ENCODE data around the gene RNF175. TPM values are rescaled to one million over a fixed set of nuclear protein-coding genes. Genes with fewer than 3 reads are reported as not detected.

RNF175 gene
- total and polyA plus RNA-seq, 10 donors = 0.26 to 1.9 (median 0.46) TPM; not detected in 1

GRCh38 chr4:153804722-153805121 lies 44.9 kb upstream of the RNF175 start:
- no peaks in the 10 kb centered on the region for H3K9me3 ChIP-seq
- H3K4me3 ChIP-seq = no peak overlapping the region
- DNase-seq = no peak
- WGBS, 5 donors = 32 to 57% (median 33%) methylated on average over 2 to 3 of the region's 3 CpGs
- TF ChIP-seq, protein P1, sequence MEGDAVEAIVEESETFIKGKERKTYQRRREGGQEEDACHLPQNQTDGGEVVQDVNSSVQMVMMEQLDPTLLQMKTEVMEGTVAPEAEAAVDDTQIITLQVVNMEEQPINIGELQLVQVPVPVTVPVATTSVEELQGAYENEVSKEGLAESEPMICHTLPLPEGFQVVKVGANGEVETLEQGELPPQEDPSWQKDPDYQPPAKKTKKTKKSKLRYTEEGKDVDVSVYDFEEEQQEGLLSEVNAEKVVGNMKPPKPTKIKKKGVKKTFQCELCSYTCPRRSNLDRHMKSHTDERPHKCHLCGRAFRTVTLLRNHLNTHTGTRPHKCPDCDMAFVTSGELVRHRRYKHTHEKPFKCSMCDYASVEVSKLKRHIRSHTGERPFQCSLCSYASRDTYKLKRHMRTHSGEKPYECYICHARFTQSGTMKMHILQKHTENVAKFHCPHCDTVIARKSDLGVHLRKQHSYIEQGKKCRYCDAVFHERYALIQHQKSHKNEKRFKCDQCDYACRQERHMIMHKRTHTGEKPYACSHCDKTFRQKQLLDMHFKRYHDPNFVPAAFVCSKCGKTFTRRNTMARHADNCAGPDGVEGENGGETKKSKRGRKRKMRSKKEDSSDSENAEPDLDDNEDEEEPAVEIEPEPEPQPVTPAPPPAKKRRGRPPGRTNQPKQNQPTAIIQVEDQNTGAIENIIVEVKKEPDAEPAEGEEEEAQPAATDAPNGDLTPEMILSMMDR (IDR thresholded peaks at IDR 0.05 in 8 of 11, conservative IDR thresholded peaks at IDR 0.05 in 3 of 11) = no peak
- TF ChIP-seq POLR2A (IDR thresholded peaks at IDR 0.05) (no peak), POLR2AphosphoS5 (IDR thresholded peaks at IDR 0.05) (no peak)
- peaks cover 0 to 5% (median 0%) of the 10 kb centered on the region in 6 donors for H3K4me1 ChIP-seq
- intact Hi-C loops (cut with DNase I; ENCODE audit: low total_unique reads) = no loop called here
- H3K36me3 ChIP-seq = no peaks in the 10 kb centered on the region
- H3K27me3 ChIP-seq (replicated peaks in 1 of 7) = peaks cover 0 to 5% (median 0%) of the 10 kb centered on the region in 7 donors
- no peak overlapping the region for H3K27ac ChIP-seq

- Histone ChIP-seq H3K4me1 (no peaks in the 10 kb centered on the region), H3K27me3 (replicated peaks in 1 of 7) (peaks cover 0 to 26% (median 0%) of the 10 kb centered on the region in 7 donors), H3K27ac (no peak overlapping the region), H3K4me3 (no peak overlapping the region), H3K36me3 (no peaks in the 10 kb centered on the region), H3K9me3 (no peaks in the 10 kb centered on the region)
- TF ChIP-seq POLR2AphosphoS5 (IDR thresholded peaks at IDR 0.05) (no peak), POLR2A (IDR thresholded peaks at IDR 0.05) (no peak)
- TF ChIP-seq, protein P1 (IDR thresholded peaks at IDR 0.05 in 8 of 11, conservative IDR thresholded peaks at IDR 0.05 in 3 of 11) = no peak
- 41 to 67% (median 53%) methylated on average over 2 of the region's 2 CpGs for WGBS, 5 donors
- intact Hi-C loops (cut with DNase I; ENCODE audit: low total_unique reads) = no loop called here
- DNase-seq = no peak
Measured at GRCh38 chr4:153799694-153800074, 39.9 kb upstream of the RNF175 start.

DNA sequence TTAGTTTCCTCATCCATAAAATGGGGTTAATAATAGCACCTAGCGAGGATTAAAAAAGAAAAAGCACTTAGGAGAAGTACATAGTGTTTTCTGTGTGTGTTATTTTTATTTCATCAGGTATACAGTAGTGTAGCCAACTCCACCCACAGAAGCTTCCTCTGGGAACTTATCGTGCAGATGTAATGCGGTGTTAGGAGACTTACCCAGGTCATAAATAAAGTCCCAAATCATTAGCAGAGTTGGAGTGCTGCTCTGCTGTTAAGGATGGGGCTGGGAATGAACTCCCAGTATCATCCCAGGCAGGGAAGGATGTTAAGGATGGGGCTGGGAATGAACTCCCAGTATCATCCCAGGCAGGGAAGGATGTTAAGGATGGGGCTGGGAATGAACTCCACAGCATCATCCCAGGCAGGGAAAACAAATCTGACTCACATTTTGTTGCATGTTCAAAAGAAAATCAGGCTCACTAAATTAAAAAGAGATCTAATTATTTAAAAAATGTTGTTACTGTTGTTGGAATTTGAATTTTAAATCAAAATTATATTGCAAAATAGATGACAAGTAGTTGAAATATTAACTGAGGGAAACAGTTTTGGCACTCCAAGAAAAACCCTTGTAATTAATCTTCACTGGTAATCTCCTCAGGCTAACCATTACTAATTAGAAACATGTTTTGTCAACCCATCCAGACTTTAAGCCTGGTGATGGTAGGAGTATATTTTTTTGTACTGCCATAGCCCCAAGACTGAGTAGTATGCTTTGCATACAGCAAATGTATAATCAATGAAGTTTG lies 39.3 kb upstream of the RNF175 start:
- Histone ChIP-seq H3K36me3 (no peaks in the 10 kb centered on the region), H3K4me1 (no peaks in the 10 kb centered on the region), H3K27me3 (replicated peaks in 1 of 7) (peaks cover 0 to 32% (median 4%) of the 10 kb centered on the region in 7 donors), H3K27ac (no peak overlapping the region), H3K4me3 (no peak overlapping the region), H3K9me3 (no peaks in the 10 kb centered on the region)
- TF ChIP-seq POLR2AphosphoS5 (IDR thresholded peaks at IDR 0.05) = no peak
- TF ChIP-seq POLR2A (IDR thresholded peaks at IDR 0.05) = no peak
- TF ChIP-seq, protein P1 (IDR thresholded peaks at IDR 0.05 in 8 of 11, conservative IDR thresholded peaks at IDR 0.05 in 3 of 11) = no peak
- intact Hi-C loops (cut with DNase I; ENCODE audit: low total_unique reads) = no loop called here
- DNase-seq = no peak
- 64 to 80% (median 72%) methylated on average over 3 of the region's 3 CpGs for WGBS, 5 donors

DNA sequence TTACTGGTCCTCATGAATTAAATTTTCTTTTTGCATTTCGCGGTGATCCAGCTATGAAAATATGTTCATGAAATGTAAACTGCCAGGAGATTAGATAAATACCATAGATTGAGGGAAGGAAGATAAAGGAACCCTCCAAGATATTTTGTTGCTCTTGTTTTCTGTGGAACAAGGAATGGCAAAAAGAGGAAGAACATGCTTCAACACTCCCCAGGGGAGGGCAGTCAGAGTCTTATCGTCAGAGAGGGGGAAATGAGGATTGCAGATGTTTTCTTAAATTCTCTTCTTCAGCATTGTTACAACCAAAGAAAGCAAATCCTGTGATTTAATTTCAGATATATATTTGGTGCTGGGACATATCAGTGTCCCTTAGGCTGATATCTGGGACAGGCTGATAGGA lies 38.6 kb upstream of the RNF175 start:
- H3K4me3 ChIP-seq = no peak overlapping the region
- no peaks in the 10 kb centered on the region for H3K4me1 ChIP-seq
- no peaks in the 10 kb centered on the region for H3K36me3 ChIP-seq
- no peak overlapping the region for H3K27ac ChIP-seq
- 56 to 67% (median 62%) methylated on average over 3 of the region's 3 CpGs for WGBS, 5 donors
- H3K9me3 ChIP-seq = no peaks in the 10 kb centered on the region
- TF ChIP-seq POLR2A (IDR thresholded peaks at IDR 0.05) (no peak), POLR2AphosphoS5 (IDR thresholded peaks at IDR 0.05) (no peak)
- TF ChIP-seq, protein P1 (IDR thresholded peaks at IDR 0.05 in 8 of 11, conservative IDR thresholded peaks at IDR 0.05 in 3 of 11) = no peak
- no peak for DNase-seq
- H3K27me3 ChIP-seq (replicated peaks in 1 of 7) = peaks cover 0 to 39% (median 7%) of the 10 kb centered on the region in 7 donors
- intact Hi-C loops (cut with DNase I; ENCODE audit: low total_unique reads) = no loop called here

Data from spleen (tissue), 11 donors.